ENCODE data around the gene MIEN1.
A peak's percentile ranks its signal among the peaks of the same experiment; 100 is the strongest.
"Not testable (repeated sequence)": the region's sequence is repeated elsewhere in the genome, so short reads cannot be mapped to it uniquely, and the experiment has no call there.

The MIEN1 gene

GRCh38 chr17:39699157-39699817, 31.0 kb downstream of the MIEN1 start:
- not testable (repeated sequence) for DNase-seq (ENCODE audit: low read depth)

GRCh38 chr17:39697961-39698360, 32.4 kb downstream of the MIEN1 start:
- no peak for DNase-seq (ENCODE audit: low read depth)

GRCh38 chr17:39696731-39697130, 33.6 kb downstream of the MIEN1 start:
- no peak for DNase-seq (ENCODE audit: low read depth)

GRCh38 chr17:39695089-39695474, 35.2 kb downstream of the MIEN1 start:
- DNase-seq (ENCODE audit: low read depth) = no peak

- DNase-seq (ENCODE audit: low read depth) = no peak
These were observed 35.7 kb downstream of the MIEN1 start for GRCh38 chr17:39694593-39694992.

- no peak for DNase-seq (ENCODE audit: low read depth)
These were observed 41.4 kb downstream of the MIEN1 start for GRCh38 chr17:39688945-39689344.

- DNase-seq (ENCODE audit: low read depth) = no peak
These were observed 41.9 kb downstream of the MIEN1 start for GRCh38 chr17:39688475-39688835.

GRCh38 chr17:39687546-39688474, 42.5 kb downstream of the MIEN1 start, which contains the start of gene PGAP3:
PGAP3 (minus strand) TSS chr17:39688057; CDS start chr17:39688014, 43 bp downstream.
- peak; percentile 73 for DNase-seq (ENCODE audit: low read depth)

- no peak for DNase-seq (ENCODE audit: low read depth)
These were observed 43.2 kb downstream of the MIEN1 start for GRCh38 chr17:39687101-39687545.

- no peak for DNase-seq (ENCODE audit: low read depth)
These were observed 45.8 kb downstream of the MIEN1 start for GRCh38 chr17:39684369-39685192.

GRCh38 chr17:39683295-39683939, 46.9 kb downstream of the MIEN1 start:
- DNase-seq (ENCODE audit: low read depth) = no peak

- peak; percentile 31 for DNase-seq (ENCODE audit: low read depth)
These were observed 50.7 kb downstream of the MIEN1 start for GRCh38 chr17:39679521-39680192.
